Tongue (tissue), 2 donors: ENCODE results near the gene FIS1. TPM values are rescaled to one million over a fixed set of nuclear protein-coding genes. Genes with fewer than 3 reads are reported as not detected.
"Not testable (repeated sequence)": the region's sequence is repeated elsewhere in the genome, so short reads cannot be mapped to it uniquely, and the experiment has no call there.

Source experiments
- DNase-seq: peaks from one replicate; pipeline ENCODE4 v3.0.0-alpha.2; 2015
- total RNA-seq: library from RNA; depleted of rRNA; stranded (reverse); fragments of >200 nt; gene quantifications from one replicate; pipeline ENCODE4 v1.2.3, GENCODE V29; 2014

The FIS1 gene
- total RNA-seq, 1 donor from 2014 or later = 180 TPM

DNA sequence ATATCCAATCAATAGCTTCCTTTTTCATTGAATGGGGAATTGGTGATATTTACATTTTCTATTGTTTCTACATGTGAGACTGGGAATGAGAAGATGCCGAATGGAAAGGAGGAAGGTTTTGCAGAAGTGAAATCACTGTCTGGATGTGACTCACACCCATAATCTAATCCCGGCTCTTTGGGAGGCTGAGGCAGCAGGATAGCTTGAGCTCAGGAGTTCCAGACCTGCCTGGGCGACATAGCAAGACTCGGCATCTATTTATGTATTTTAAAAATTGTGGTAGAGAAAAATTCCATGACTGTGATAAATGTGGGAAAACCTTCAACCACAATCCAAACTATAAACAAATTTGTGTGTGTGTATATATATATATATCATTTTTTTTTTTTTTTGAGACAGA is 10.9 kb upstream of the FIS1 start:
- no peak for DNase-seq

DNA sequence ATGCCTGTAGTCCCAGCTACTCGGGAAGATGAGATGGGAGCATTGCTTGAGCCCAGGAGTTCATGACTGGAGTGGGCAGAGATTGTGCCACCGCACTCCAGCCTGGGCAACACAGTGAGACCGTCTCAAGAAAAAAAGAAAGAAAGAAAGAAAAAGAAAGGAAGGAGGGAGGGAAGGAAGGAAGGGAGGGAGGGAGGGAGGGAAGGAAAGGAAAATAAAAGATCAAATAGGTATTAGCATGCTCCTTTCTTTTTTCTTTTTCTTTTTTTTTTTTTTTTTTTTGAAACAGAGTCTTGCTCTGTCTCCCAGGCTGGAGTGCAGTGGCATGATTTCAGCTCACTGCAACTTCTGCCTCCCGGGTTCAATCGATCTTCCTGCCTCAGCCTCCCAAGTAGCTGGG is 8.3 kb upstream of the FIS1 start:
- not testable (repeated sequence) for DNase-seq

DNA sequence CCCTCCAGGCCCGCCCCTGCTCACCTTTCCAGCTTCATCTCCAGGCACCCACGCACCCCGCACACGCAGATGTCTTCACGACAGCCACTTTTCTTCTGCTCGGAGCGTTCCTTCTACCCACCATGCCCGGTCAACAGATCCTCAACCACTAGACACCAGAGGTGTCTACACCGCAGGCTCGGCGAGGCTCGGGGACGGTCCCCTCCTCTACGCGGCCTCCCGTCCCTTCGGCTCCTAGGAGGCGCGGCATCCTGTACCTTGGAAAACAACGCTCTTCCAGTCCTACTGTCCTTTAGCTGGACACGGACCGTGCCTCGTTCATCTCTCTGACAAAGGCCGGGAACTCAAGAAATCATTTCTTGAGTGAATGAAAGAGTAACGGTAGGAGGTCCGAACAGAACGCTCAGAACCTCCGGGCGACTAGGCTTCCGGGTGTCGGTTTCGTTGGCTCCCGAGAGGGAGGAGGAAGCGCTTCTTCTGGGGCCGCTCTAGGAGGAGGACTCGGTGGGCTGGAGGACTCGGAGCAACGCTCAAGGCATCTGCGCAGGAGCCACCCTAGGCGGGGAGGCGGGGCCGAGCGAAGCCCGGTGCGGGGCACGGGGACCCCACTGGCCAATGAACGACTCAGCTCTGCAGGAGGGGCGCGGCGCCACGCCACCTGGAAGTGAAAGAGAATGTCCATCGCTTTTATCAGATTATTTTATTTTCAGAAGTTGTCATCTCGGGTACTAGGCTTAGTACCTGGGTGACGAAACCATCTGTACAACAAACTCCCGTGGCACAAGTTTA is 7.2 kb upstream of the FIS1 start:
- DNase-seq = peak; percentile 99

DNA sequence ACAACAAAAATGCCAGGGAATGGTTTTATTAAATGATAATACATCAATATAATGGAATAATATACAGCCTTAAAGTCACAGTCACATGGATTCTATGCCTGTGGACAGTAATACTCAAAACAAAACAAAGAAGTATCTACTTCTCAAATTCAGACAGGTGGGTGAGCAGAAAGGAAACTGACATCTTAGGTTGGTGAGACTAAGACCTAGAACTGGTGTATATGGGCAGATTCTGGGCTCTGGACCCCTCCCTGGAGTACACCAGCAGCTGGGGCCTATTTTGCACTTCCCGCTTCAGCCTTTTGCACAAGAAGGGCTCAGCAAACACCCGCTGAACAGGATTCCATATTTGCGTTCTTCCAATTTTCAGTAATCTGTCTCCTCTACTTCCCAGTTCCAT is 5.4 kb upstream of the FIS1 start:
- DNase-seq = no peak

DNA sequence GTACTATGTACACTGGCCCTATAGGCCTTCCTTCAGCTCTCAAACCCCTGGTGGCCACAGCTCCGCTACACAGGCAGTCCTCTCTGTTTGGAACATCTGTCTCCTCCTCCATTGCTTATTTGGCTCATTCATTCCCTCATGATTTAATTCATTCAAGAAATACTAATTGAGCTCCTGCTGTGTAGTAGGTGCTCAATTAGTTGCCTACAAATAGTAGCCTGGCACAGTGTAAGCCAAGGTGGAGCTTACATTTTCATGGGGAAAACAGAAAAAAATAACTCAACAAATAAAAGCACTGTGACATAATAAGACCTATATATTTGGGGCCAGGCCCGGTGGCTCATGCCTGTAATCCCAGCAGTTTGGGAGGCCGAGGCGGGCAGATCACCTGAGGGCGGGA is 3.4 kb upstream of the FIS1 start:
- DNase-seq = no peak

DNA sequence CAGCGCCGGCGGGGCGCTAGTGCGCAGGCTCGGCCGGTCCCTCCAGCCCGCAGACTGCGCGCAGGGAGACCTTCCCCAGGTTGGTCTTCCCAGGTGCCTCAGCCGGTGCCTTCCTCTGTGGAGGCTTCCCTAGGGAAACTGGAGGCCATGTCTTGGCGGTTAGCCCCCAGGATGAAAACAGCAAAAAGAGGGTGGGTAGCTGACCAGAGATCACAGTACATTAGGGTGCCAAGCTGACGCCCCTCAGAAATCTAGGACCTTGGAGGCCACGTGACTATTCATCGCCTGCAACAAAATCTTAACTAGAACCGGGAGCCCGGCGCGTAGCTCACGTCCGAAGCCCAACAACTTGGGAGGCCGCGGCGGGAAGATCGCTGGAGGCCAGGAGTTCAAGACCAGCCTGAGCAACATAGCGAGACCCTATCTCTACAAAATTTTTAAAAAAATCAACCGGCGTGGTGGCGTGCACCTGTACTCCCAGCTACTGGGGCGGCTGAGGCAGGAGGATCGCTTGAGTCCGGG is 327 bp upstream of the FIS1 start:
- DNase-seq = no peak

DNA sequence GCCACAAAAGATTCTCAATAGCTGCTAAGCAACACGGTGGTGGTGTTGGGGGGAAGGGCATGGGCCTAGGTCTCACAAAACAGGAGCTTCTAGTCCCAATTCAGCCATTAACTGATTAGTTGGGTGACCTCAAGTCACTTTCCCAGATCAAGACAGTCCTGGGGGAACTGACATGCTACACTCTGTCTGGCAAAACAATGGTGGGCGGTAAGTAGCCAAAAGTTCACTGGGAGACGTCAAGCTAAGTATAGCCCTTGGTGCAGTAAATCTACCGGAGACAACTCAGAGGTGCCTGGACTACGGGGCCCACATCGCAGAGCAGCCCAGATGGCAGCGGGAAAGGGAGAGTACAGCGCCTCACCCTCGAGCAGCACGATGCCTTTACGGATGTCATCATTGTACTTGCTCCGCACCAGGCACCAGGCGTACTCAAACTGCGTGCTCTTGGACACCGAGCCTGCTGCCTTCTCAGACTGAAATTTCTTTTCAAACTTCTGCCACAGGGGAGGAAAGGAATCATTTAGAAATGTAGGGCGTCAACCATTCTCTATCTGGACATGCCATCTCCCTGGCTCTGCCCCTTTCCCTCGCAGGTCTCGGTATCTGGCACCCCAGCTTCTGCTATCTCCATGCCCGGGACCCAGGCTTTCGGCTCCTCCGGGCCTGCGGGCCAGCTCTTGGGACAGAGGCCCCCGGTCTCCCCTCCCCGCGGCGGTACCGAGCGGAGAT is 1.1 kb downstream of the FIS1 start:
- no peak for DNase-seq

DNA sequence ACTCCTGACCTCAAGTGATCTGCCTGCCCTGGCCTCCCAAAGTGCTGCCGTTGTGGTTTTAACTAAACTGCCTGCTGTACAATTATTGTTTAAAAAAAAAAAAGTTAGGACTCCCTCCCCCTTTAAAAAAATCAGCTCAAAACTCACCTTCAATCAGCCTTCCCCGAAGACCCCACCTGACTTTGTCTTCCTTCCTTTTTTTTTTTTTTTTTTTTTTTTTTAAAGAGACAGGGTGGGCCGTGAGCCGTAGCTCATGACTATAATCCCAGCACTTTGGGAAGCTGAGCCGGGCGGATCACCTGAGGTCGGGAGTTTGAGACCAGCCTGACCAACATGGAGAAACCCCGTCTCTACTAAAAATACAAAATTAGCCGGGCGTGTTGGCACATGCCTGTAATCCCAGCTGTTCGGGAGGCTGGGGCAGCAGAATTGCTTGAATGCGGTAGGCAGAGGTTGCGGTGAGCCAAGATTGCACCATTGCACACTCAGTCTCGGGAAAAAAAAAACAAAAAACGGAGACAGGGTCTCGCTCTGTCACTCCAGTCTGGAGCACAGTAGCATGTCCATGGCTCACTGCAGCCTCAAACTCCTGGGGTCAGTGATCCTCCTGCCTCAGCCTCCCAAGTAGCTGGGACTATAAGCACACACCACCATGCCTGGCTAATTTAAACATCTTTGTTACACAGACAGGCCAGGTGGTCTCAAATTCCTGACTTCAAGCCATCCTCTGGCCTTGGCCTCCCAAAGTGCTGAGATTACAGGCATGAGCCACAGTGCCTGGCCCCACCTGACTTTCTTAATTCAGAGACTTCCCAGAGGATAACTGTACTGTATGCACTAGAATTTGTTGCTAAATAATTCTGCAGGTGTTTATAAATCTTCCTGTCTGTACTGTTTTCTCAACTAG is 3.2 kb downstream of the FIS1 start:
- no peak for DNase-seq

DNA sequence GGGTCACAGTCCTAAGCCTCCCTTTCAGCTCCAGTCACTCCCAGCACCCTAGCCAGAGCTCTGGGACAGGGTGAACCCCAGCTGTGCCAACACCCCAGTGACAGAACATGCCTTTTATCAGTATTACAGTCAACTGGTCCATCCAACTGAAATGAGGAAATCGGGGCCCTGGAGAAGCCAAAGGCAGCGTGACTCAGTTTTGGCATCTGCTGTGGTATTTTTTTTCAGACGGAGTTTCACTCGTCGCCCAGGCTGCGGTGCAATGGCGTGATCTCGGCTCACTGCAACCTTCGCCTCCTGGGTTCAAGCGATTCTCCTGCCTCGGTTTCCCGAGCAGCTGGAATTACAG is 3.9 kb downstream of the FIS1 start:
- DNase-seq = no peak

DNA sequence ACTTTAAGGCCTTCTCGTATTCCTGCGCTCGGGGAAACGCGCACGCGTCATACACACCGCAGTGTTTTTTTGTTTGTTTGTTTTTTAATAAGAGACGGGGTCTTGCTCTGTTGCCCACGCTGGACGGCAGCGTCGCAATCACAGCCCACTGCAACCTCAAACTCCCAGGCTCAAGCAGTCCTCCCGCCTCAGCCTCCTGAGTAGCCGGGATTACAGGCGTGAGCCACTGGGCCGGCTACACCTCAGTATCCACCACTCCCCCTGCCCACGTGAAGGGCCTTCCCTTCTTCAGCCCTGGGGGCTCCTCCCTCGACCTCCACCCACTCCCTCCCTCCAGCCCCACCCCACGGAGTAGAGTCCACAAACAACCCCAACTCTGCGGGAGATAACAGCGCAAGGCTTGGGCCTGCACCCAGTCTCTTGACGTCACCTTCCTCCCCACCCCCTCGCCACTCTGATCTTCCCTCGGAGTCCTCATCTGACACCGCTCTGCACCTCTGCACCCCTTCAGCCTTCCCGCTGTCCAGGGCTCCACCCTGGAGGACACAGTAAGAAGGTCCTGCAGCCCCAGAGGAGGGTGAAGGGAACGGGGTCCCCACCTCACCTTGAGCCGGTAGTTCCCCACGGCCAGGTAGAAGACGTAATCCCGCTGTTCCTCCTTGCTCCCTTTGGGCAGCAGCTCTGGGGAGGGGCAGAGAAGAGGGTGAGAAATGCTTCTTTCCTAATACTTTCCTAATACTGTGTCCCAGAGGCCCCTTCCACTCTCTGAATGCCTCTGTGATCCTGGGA is 4.5 kb downstream of the FIS1 start:
- DNase-seq = no peak

DNA sequence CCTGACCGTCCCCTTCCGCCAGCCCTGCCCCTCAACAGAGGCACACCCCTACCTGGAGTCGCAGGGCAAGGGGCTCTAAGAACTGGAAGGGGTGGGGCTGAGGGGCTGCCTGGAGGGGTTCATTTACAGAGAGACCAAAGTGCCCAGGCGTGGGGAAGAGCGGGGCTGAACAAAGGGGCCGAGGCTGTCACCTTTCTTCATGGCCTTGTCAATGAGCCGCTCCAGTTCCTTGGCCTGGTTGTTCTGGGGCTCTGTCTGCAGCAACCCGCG is 5.0 kb downstream of the FIS1 start:
- DNase-seq = no peak

DNA sequence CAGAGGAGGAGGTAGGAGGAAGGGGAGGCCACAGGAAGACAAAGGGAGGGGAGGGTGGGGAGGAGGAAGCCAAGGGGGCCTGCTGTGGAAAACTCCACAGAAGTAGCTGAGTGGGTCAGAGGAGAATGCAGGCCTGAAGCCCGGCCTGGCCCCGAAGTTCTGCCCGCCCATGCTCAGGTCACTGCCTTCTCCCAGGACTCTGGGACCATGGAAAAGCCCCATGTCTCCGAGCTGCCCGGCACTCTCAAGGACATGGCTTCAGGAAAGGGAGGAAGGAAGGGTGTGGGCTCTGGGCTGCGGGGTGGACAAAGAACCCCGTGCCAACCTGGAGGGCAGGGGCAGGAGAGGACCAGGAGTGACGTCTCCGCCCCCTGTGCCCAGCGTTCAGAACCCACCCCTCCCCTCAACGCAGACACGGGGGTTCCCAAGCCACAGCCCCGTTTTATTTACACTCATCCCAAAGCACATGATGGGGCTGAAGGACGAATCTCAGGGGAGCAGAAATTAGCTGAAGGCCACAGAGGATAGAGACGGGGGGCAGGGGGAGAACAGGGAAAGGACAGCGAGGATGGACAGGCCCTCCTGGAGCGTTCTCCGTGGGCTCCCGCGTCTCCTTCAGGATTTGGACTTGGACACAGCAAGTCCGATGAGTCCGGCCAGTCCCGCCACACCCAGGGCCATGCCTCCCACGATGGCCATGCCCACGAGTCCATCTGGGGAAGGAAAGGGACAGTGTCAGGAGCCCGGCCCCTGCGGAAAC is 5.5 kb downstream of the FIS1 start:
- no peak for DNase-seq

DNA sequence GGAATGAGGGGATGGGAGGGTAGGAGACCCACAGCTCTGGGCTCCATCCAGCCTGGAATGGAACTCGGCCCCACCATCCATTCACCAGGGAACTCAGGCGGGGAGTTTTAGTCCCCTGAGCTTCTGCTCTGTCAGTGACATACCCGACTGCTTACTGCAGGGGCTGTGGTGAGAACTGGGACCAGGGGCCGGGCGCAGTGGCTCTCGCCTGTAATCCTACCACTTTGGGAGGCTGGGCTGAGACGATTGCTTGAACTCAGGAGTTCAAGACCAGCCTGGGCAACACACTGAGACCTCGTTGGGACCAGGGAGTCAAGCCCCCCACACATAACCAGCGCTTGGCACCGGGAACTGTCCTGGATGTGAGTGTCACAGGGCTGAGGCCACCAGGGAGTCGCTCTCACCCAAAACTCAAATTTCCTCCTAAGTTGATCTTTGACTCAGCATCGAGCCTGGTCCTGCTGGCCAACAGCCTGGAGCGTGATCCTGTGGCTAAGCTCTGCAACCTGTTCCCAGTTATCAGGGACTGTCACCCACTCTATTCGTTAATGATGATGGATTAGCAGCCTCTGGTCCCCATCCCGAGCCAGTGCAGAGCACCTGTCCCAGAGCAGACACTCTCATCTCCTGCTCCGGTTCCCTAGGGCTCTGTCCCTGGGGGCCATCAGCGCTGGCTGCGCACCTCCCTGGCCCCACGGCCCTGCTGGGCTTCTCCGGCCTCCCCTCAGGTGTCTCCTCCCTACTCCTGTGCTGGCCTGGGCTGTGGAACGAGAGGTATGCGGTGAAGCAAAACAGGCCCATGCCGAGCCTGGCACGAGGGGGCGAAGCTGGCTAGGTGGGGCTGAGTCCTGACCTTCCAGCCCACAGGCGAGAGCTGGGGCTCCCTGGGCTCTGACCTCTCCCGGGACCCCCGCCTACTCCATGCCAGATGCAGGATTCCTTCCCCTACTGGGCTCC is 6.4 kb downstream of the FIS1 start:
- DNase-seq = peak; percentile 40

DNA sequence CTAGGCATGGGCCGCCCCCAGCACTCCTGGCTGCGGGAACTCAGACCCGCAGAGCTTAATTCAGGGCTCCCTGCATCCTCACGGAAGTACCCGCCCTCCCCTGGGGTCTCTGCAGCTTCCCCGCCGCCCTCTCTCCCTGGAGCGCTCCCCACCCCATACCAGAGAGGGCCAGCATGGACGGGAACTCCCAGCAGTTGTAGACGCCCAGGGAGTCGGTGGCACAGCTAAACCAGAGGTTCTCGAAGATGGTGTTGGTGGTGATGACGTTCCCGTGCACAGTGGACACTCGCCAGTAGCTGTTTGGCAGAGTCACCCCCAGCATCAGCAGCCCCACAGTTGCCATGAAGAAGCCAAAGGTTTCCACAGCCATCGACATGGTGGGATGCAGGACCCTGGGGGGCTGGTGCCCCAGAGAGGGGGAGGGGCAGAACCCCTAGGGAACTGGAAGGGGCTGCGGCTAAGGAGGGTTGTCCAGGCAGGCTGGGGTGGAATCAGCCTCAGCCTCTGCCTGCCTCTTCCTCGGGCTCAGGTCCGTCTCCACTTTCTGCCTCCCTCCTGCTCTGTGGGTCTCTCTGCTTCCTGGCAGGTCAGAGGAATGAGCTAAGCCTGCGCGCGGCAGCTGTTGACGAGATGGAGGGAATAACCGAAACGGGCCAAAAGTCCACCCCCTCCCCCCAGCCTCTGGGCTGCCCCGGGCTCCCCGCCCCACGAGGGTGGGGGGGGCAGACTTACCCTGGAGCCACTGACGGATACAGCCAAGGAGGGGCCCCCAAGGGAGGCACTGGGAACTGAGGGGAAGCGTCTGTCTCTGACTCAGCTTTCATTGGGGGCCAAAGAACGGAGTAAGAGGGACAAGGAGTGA is 7.4 kb downstream of the FIS1 start, which contains the start of gene CLDN15:
Gene CLDN15, minus strand, starts transcription at position 597 of the 862 bp plus-strand sequence. Its CDS starts 221 bp downstream, at position 376.
- peak; percentile 82 for DNase-seq

DNA sequence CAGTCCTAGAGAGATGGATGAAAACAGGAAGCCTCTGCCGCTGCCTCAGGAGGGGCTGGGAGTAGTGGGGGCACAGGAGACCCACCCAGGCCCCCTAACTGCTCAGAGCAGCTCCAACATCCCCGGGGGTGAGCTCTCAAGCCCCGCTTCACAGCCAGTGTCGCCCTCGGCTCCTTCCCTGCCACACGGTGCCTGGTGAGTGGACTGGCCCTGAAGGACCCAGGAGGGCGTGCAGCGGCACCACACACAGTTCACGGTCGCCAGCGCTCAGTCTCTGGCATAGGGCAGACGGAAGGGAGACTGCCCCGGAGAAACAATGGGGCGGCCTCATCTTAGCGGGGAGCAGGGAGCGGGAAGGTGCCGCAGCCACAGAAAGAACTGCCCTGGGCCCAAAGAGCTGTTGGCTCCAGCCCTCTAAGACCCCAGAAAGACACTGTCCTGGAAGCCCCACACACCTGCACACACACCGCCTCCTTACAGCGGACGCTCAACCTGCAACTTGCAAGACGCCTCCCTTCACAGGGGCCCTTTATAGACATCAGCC is 8.5 kb downstream of the FIS1 start:
- DNase-seq = no peak

DNA sequence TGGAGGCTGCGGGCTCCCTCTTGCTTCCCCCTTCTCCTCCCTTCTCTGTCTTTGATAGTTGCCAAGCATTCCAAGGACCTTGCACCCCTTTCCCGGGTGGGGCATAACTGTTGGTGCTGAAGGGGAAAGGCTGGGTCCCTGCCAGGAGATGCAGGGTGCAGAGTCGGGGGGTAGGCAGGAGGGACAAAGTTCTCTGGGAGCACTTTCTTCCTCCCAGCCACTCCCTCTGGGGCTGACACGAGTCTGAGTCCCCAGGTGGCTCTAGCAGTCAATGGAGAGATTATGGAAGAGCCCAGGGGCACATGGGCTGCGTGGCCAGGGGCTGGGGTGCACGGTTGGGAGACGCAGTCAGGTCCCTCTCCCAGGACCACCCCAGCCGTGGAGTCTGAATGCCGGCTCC is 9.4 kb downstream of the FIS1 start:
- no peak for DNase-seq

DNA sequence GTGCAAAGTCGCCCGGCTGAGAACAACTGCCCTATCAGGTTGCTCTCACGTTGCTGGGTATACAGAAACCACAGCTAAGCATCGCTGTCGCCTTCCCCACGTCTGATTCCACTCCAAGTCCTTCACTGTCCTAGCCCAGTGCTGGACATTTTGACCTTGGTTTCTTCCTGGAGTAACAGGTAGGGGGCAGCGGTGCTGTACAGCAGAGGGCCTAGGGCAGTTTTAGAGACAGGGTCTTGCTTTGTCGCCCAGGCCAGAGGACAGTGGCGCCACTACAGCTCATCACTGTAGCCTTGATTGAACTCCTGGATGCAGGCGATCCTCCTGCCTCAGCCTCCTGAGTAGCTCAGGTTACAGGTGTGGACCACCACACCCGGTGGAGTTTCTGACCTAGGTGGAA is 9.8 kb downstream of the FIS1 start:
- DNase-seq = no peak

DNA sequence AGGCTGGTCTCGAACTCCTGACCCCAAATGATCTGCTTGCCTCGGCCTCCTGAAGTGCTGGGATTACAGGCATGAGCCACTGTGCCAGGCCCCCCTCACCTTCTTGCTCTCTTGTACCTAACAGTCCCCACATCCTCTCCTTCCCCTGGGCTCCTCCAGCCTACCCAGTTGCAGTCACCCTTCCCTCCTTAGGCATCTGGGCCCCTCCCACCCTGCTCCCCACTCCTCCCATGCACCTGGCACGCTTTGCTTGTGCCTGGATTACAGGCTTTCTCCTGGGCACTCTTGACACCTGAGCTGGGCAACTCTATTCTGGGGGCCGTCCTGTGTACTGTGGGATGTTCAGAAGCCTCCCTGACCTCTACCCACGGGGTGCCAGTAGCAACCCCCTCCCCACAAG is 10.2 kb downstream of the FIS1 start:
- no peak for DNase-seq
